Fibroblast of skin of right quadriceps (primary cell): Measurements from ENCODE around the gene DMTF1.
"Not testable (repeated sequence)": the region's sequence is repeated elsewhere in the genome, so short reads cannot be mapped to it uniquely, and the experiment has no call there.

Experiments used
- DNase-seq: peaks from one replicate; pipeline ENCODE4 v3.0.0-alpha.2; 2013

Gene DMTF1

DNA sequence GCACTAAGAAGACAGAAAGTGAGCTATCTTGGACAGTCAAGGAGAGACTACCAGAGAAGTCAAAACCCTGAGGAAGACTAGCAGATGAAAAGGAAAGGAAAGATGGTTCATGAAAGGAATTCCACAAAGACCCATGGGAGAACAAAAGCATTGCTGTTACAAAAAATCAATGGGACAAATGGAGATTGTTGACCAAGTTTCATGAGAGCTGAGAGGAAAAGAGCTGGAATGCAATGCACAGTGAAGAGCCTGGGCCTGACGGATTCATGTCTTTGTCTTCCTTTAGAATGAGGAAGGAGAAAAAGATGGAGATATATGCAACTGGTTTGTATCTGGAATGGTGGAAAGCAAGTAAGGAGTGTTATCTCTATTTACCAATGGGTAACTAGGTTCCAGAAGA is 50.0 kb downstream of the DMTF1 start:
- no peak for DNase-seq

DNA sequence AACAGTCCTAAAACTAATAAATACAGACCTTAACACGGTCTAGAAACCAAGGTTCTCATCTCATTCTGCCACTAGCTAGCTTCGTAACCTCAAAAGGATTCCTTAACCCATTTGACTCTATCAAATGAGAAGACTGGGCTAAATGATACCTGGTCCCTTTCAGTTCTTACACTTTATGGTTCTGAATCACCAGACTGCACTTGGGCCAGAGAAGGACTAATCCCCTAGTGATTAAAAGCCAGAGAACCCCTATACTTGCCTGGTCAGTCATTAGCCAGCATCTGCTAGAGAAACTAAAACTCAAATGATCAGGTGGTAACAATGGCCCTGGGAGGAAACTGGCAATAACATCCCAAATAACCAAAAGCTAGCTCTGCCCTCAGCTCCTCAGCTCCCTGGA is 50.5 kb downstream of the DMTF1 start:
- no peak for DNase-seq

DNA sequence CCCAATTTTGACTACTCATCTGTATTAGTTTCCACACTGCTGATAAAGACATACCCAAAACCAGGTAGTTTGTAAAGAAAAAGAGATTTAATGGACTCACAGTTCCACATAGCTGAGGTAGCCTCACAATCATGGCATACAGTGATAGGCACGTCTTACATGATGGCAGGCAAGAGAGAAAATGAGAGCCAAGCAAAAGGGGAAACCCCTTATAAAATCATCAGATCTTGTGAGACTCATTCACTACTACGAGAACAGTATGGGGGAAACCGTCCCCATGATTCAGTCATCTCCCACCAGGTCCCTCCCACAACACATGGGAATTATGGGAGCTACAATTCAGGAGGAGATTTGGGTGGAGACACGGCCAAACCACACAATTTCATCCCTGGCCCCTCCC is 51.7 kb downstream of the DMTF1 start:
- DNase-seq, result not testable (repeated sequence)

DNA sequence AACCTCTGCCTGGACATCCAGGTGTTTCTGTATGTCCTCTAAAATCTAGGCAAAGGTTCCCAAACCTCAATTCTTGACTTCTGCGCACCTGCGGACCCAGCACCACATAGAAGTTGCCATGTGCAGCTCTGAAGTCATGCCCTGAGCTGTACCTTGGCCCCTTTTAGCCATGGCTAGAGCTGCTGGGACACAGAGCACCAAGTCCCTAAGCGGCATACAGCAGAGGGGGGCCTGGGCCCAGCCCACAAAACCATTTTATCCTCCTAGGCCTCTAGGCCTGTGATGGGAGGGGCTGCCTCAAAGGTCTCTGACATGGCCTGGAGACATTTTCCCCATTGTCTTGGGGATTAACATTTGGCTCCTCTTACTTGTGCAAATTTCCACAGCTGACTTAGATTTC is 52.7 kb downstream of the DMTF1 start:
- DNase-seq, result no peak

DNA sequence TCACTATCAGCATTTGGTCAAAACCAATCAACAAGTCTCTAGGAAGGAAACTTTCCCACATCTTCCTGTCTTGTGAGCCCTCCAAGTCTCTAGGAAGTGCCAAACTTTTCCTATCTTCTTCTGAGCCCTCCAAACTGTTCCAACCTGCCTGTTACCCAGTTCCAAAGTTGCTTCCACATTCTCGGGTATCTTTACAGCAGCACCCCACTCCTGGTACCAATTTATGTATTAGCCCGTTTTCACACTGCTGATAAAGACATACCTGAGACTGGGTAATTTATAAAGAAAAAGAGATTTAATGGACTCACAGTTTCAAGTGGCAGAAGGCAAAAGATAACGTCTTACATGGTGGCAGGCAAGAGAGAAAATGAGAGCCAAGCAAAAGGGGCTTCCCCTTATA is 53.4 kb downstream of the DMTF1 start:
- not testable (repeated sequence) for DNase-seq

DNA sequence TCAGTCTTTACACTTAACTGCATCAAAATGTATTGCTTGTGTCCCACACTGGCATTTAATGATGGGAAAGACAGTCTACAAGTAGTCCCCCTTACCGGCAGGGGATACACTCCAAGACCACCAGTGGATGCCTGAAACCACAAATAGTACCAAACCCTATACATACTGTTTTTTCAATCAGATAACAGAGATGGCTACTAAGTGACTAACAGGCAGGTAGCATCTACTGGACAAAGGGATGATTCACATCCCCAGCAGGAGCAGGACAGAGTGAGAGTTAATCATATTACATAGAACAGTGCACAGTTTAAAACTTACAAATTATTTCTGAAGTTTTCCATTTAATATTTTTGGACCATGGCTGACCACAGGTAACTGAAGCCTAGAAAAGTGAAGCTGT is 54.1 kb downstream of the DMTF1 start:
- DNase-seq, result no peak

DNA sequence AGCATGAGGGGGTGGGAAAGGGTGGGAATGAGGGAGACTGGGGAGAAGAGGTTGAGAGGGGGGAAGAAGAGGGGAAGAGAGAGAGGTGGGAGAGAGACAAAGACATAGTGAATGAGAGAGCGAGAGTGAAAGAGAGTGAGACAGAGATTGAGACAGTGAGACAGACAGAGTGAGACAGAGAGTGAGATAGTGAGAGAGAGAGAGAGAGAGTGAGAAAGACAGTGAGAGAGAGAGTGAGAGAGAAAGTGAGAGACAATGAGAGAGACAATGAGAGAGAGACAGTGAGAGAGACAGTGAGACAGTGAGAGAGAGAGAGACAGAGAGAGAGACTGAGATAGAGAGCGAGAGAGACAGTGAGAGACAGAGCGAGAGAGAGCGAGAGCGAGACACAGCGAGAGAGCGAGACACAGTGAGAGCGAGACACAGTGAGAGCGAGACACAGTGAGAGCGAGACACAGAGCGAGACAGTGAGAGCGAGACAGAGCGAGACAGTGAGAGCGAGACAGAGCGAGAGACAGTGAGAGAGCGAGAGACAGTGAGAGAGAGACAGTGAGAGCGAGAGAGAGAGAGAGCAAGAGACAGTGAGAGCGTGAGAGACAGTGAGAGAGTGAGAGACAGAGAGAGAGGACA is 57.2 kb downstream of the DMTF1 start:
- no peak for DNase-seq

DNA sequence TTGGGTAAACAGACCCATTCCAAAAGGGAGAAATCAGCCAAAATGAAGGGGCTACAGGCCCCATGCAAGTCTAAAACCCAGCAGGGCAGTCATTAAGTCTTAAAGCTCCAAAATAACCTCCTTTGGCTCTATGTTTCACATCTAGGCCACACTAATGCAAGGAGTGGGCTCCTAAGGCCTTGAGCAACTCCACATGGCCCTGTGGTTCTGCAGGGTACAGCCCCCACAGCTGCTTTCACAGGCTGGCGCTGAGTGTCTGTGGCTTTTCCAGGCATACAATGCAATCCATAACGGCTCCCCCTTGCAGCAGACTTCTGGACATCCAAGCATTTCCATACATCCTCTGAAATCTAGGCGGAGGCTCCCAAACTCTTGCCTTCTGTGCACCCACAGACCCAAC is 58.3 kb downstream of the DMTF1 start:
- DNase-seq, result no peak

DNA sequence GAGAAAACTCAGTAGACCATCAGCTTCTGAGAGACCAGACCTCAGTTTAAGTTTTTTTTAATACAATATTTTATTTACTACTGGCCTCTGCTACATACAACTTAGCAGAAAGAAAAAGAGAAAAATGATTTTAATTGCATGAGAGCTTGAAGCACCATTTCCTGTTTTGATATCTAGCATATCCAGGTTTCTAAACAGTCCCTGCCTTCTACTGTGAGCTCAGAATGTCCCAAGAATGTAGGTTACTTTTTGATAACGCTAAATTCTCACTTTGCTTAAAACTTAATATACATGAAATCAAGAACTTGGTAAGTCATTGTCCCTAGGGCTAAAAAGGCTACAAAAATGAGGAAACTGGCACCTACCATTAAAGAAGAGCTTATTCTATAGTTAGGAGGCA is 60.2 kb downstream of the DMTF1 start:
- no peak for DNase-seq

DNA sequence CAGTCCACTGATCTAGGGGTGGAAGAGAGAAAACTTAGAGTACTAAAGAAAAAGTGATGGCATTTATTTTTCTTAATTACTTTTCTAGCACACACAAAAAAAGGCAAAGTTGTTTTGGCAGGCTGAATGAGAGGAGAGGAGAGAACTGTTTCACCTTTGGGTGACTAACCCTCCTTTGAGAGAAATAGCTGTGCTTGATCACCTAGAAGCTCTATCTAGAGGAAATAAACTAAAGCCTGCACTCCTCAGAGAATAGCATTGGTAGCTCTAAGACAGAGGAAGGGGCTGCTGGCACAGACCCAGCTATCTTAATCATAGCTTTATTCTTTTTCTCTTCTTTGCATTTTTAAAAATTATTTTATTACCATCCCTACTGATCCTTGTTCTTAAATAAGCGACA is 61.0 kb downstream of the DMTF1 start:
- no peak for DNase-seq

DNA sequence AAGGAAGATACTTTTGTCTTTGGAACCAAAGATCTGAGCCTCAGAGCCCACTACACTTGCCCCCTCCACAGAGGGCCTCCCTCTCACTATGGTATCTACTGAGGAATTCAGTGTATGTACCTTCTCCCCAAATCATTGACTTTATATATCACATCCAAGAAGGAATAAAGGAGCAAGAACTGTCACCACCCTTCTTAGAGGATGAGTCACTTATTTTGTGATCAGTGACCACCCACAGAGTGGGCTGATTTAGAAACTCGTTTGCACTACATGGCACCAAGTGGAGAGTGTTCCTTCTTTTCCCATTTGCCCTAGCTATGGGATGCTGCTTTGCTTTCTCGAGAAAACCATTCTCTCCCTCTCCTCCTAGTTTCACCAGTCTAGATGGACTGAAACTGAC is 61.6 kb downstream of the DMTF1 start:
- peak; percentile 69 for DNase-seq

DNA sequence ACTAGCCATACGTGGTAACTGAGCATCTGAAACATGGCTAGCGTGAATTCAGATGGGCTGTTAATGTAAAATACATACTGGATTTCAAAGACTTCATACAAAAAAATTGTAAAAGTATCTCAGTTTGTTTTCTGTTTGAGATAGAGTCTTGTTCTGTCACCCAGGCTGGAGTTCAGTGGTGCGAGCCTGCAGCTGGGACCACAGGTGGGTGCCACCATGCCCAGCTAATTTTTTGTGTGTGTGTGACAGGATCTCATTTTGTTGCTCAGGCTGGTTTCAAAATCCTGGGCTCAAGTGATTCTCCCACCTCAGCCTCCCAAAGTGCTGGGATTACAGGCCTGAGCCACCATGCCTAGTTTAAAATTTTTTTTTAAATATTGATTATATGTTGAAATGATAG is 62.8 kb downstream of the DMTF1 start:
- no peak for DNase-seq

DNA sequence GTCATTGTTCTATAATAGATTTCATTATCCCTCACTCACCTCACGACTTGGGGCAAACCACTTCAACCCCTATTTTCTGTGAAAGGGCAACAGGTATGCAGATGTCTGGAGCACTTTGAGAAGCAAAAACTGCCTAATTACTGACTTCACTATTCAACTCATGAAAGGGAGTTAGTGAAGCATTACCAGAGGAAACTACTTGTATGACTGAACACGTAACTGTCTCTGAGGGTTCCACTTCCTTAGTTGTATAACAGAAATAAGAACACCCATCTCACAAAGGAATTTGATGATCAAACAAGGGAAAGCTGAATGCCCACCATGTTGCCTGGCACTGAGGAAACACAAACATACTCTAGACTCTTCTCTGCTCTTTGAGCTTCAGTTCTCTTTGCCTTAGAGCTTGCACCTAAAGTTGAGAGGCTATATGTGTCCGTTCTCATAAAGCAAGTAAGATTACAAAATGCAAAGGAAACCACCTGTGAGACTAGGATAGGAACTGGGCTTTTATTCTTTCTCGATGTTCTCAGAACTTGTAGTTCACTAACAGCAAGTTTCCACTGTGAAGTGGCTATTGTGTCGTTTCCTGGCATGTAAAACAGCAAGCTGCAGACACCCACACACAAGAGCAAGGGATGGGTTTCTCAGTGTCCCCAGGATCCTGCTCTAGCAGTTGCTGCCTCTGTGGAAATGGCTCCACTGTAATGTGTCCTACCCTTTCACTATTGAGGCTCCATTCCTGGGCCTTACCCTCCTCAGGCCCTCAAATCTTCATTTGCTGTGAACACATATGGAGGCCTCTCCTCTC is 64.7 kb downstream of the DMTF1 start:
- no peak for DNase-seq

DNA sequence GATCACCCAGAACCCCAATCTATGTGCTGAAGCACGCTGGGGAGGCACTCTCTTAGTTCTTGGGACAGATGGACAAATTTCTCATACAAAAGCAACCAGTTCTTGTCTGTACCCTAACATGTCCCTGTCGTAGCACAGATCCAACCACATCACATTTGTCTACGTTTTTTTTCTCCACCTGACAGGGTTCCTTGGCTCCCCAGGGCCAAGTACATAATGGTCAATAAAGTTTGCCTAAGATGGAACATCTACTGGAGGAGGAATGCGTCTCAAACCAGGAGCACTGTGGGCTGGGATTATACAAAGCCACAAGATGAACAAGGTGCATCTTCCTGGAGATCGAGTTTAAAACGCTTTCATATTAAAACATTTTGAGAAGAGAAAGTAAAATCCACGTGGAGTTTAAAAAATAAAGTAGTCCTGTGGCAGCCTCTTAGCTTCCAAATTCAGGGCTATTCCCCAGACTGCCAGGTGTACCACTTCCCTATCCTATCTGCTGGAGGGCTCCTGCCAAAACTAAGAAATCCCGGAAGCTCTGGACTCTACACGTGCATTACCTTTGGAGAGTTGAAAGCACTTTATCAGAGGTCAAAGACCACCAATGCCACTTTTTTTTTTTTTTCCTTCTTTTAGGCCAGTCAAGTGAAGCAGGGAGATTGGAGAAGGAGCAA is 65.9 kb downstream of the DMTF1 start:
- DNase-seq, result no peak

DNA sequence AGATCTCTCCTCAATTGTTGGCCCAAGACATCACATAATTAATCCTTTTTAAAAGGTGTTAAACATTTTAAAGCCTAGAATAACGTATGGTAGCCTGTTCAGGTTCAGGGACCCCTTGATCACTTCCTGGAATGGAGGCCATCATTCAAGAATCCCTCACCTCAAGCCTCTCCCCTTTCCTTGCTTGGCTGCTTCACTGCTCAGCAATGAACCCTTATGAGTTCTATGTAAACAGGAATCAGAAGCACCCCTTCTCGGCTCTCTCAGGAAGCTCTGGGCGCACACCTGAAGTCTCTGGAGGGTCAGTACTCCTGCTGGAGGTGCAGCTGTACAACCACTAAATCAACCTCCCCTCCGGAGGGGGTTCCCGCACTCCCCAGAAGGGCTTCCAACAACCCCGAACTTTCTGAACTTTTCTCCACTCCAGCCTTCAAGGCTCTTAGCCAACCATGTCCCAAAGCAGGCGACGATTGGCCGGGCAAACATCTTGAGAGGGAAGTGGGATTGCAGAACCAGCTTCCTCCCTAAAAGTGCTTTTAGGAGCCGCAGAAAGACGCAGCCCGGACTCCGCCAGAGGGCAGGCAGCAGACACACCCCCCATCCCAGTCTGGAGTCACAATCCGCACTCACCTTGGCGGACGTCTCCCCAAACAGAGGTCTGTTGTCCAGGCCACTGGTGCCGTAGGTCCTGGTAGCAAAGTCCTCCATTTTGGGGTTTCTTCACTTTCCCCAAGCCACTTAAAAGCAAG is 66.7 kb downstream of the DMTF1 start:
- peak; percentile 40 for DNase-seq

DNA sequence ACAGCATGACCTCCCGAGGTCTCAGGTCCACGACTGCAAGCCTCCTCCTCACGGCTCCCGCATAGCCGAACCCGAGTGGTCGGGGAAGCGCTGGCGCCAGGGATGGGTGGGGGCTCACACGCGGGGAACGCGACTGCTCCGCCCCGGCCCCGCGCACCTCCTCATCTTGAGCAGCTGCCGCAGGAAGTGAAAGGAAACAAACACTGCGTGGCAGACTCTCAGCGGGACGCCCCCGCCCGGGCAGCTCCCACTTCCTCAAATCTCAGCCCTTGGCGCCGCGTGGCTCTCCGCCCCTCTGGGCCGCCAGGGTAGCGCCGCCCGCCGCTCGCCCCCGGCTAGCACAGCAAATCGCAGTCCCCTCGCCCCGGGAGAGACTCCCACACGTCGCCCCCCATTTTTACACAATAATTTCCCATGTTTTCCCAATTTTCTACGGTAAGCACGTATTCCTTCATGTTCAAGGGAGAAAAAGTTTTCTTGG is 67.3 kb downstream of the DMTF1 start, which contains the start of gene TMEM243:
Gene TMEM243, minus strand, starts transcription at position 188 of the 481 bp plus-strand sequence. CDS start 229 bp downstream, outside the sequence.
- peak; percentile 73 for DNase-seq

DNA sequence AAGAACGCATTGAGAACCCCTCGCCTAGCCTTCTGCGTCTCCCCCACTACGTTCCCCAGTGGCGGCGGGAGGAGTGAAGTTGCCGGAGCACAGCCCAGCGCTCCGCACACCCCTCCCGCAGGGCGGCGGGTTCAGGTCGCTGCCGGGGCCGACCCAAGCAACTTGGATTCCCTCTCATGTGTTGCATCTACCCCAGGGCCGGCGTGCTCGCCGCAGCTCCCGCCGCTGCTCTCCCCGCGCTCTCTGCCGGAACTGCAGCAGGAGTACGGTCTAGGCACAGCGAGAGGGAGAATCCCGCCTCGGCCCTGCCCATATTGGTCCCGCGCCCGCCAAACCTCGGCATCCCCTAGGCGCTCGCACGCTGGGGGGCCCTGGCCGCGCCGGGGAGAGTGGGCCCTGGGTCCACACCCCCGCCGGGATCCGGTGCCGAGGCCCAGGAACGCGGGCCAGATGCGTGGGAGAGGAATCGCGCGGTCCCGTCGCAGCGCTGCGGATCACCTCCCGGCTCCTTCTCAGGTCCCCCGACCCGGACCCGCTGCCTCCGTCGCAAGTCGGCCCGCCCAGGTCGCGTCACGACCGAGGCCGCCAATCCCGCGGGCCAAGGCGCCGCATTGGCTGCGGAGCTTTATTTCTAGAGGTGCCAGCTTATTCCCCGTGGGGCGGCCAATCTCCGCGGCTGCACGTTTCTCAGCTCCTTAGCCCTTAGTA is 67.9 kb downstream of the DMTF1 start:
- peak; percentile 74 for DNase-seq

DNA sequence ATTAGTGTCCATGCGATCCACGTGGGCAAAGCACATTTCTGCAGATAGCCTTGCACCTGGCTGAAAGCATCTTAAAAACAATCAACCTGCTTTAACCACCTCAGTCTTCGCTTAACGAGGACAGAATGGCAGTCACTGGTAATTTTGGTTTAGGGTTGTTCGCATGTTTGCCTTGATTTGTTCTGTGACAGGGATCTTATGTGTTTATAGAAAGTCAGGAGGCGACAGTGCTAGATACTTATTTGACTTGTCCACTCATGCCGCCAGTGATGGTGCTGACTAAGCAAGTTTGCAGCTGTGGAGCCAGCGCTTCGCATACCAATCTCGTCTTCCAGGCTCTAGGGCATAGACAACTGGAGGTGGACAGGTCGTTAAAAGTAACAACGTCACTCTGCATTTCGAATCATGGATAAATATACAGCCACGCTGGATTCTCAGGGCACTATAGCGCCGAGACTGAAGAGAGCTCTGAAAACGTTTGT is 68.5 kb downstream of the DMTF1 start:
- DNase-seq, result peak; percentile 15

DNA sequence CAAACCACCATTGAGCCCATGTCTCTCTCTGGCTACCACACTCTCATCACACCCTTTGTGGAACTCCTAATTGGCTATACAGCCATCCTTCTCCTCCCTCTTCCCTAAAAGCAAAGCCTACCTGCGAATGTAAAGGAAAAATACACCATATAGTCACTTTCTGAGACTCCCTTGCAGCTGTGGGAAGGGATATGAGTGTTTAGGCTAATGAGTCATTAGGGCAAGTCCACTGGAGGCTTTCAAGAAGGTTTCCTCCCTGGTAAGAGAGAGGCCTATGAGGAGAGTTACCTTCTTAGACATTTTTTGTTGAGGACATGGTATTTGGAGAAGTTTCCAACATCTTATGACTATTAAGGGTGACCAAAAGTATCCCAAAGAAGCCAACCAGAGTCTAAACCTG is 71.4 kb downstream of the DMTF1 start:
- DNase-seq, result no peak

DNA sequence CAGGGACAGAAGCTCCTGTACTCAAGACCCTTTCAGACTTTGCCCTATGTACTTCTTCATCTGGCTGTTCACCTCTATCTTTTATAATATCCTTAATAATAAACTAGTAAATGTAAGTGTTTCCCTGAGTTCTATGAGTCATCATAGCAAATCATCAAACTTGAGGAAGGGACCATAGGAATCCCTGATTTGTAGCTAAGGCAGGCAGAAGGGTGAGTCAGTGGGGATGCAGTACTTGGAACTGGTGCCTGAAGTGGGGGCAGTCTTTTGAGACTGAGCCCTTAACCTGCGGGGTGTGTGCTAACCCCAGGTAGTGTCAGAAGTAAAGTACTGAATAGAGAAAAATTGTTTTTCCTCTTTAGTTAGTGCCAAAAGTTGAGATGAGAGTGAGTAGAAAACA is 73.4 kb downstream of the DMTF1 start:
- peak; percentile 58 for DNase-seq

DNA sequence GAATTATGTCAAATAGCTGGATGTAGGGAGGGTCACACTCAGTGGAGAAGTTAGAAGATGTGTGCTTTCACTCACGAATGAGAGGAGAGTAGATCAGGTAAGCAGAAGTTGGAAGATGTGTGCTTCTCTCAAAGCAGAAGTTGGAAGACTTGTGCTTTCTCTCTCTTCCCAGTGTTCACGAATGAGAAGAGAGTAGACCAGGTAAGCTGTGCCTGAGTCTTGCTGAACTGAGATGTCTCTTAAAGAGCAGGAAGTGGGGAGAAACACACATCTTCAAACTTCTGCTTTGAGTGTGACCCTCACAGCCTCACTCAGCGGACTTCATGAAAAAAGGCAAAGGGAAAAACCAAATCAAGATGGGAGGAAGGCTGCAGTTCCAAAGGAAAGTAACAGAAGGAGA is 74.2 kb downstream of the DMTF1 start:
- DNase-seq, result no peak

DNA sequence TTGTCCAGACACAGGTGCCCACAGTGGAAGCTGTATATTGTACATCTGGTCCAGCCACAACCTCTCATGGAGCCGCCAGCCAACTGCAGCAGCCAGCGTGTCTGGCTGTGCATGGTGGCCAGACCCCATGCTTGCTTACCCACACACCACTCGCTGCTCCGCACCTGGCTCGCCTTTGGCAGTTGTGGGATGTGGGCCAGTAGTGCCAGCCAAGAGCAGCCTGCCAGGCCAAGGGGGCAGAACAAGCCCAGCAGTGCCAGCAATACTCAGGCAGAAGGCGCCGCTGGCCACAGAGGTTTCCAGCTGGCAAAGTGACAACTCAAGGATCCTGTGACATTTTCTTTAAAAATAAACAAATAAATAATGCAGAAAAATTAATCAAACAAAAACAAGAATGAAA is 79.0 kb downstream of the DMTF1 start:
- DNase-seq, result no peak
